HG02642 (cell line): ENCODE data around the gene GSC2.

Experiments
- ATAC-seq: cut with Tn5 transposase; IDR thresholded peaks from one replicate; pipeline ENCODE4 v1.9.1; 2021; ENCODE audit warnings: mild to moderate bottlenecking; ENCODE audit not compliant: unreplicated experiment, poor library complexity

Gene GSC2

GRCh38 chr22:19178657-19179496 is 28.8 kb upstream of the GSC2 start, which contains the start of gene SLC25A1:
SLC25A1 (minus strand) TSS chr22:19178736; CDS start chr22:19178673, 63 bp downstream.
- ATAC-seq: peak; percentile 73

- peak; percentile 45 for ATAC-seq
These were observed 28.1 kb upstream of the GSC2 start for GRCh38 chr22:19178065-19178656.

GRCh38 chr22:19177164-19178064 is 27.3 kb upstream of the GSC2 start:
- ATAC-seq: no peak

GRCh38 chr22:19176732-19177131 is 26.6 kb upstream of the GSC2 start:
- ATAC-seq: no peak

GRCh38 chr22:19176175-19176643 is 26.1 kb upstream of the GSC2 start:
- ATAC-seq: no peak

- ATAC-seq: no peak
These were observed 25.6 kb upstream of the GSC2 start for GRCh38 chr22:19175602-19176174.

DNA sequence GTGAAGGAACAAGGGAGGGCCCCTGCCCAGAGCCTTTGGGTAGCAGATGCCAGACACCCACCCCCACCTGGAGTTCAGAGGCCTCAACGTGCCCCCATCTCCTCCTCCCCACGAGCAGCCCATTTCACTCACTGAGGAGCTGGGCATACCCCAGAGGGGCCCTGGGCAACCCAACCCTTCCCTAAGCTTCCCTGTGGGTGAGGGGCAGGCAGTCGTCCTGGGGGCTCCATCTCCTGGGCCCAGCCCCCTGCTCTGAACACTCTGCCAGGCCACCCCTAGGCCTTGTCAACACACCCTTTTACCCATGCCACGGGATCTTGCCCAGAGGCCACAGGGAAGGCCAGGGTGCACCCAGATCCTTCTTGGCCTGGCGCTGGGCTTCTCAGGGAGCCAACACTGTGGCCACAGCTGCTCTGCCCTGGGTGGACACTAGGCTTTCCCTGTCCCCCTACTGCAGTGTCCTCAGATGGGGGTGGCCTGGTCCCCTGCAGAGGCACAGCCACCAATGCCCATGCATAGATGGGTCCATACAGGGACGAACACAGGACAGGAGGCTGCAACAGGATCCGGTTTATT is 25.0 kb upstream of the GSC2 start:
- ATAC-seq: no peak

DNA sequence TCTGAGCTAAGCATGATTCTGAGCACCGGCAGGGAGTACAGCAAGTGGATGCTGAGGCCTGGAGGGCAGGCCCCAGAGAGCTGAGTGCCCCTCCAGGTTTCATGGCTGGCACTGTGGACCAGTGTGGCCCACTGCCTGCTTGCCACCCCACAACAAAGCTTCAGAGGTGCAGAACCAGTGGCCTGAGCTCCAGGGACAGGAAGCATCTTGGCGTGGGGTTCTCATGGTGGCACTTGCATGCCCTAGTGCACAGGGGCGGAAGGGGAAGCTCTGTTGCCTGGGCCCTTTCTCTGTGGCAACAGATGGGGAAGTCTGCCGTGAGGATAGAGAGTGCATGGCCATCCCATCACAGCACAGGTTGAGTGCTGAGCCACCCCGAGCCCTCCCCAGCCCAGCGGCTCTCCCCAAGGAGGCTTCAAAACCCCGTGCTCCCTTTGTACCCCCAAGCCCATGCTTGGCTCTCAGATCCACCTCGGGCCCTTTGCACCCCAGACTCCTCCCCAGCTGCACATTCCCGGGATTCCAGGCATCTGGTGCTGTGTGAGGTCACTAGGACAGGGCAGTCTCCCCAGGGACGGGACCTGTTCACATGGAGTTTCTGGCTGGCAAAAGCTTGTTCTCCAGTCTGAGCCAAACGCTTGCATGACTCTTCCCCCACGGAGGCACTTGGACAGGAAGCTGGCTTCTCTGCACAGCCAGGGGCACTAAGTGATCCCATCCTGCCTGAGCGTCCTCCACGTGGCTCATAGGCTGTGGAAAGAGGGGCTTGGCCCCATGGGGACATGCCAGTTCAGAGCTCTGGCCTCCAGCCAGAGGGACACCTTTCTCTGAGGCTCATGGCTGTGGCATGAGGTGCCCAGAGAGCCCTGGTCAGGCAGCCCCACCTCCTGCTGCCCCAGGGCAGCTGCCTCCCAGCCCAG is 24.3 kb upstream of the GSC2 start:
- no peak for ATAC-seq

DNA sequence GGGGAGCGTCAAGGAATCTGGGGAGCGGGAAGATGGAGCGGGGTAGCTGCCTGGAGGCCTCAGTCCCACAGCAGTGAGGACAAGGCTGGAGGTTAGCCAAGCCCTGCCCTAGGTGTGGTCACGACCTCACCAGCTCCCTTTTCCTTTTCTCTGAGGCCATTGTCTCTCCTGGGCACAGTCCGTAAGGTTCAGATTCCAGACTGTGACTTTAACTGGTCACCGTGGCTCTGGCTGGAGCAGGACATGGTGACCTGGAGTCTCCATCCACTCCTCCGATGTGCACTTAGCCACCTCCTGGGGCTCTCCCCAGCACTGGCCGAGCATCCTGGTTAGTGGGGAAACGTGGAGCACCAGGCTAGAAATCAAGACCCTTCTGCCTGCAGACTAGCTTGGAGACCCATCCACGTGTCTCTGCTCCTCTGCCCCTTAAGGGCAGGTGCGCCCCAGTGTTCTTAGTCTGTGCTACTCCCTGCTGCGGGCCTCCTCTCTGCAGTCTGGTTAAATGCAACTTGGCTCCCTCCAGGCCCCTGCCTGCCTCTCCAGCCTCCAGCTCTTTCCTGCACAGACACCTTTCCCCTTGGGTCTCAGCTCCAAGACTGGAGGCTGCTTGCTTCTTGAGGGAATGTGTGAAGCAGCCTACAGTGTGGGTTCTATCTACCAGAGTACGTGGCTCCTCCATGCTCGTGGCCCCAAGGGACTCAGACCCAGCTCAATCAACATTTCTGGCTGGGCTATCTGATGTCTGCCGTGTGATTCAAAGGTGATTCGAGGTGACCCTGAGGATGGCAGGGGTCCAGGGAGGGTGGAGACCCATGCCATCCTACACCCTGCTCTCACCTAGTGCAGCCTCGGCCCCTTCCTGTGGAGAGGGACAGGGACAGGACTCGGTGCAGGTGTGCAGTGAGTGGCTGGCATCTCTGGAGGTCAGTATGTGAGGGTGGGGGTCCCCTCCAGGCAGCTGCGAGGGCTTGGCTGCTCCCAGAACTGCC is 23.2 kb upstream of the GSC2 start:
- ATAC-seq: no peak

DNA sequence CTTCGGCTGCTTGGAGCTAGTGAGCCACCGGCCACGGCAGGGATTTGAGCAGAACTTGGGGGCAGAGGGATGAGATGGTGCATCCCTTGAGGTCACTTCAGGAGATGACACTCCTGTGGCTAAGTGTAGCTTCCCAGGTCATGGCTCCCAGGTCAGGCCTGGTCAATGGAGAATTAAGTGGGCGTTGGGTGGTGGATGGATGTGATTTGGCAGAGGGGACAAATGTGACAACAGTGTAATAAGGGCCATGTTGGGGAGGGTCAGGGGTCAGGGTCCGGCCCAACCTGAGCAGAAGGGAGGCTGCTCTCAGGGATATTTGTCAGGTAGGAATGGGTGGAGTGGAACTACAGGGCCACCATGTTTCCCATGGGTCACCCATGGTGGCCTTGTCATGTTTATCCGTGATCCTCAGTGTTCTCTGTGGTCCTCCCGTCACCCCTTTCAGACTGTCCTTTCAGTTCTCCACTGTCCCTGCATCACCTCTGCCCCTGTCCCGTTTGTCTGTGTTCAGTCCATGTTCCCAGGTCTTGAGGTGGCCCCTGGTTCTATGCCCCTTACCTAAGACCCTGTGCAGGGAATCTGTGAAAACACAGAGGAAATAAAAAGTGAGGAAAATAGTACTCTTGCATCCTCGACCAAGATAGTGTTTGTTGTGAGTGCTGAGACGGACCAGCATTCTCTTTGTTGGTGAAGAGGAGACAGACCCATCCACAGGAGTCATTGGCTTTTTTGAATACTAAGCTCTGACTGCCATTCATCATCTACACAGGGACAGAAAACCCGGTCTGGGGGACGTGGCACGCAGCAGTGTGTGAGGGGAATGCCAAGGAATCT is 22.3 kb upstream of the GSC2 start:
- no peak for ATAC-seq

DNA sequence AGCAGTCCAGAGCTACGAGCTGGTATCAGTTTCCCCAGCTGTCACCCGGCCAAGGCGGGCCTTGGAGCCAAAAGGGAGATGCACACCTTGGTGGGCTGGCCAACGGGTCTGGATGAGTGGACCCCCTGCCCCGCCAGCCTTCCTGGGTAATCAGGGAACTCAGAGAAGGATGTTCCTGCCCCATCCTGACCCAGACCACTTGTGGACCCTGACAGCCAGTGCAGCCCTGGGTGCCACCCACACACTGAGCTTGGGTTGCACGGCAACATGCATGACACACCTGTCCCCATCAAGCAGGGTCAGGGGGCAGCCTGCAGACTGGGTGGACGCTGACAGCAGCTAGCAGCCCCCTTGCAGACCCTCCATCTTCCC is 19.8 kb upstream of the GSC2 start:
- no peak for ATAC-seq

DNA sequence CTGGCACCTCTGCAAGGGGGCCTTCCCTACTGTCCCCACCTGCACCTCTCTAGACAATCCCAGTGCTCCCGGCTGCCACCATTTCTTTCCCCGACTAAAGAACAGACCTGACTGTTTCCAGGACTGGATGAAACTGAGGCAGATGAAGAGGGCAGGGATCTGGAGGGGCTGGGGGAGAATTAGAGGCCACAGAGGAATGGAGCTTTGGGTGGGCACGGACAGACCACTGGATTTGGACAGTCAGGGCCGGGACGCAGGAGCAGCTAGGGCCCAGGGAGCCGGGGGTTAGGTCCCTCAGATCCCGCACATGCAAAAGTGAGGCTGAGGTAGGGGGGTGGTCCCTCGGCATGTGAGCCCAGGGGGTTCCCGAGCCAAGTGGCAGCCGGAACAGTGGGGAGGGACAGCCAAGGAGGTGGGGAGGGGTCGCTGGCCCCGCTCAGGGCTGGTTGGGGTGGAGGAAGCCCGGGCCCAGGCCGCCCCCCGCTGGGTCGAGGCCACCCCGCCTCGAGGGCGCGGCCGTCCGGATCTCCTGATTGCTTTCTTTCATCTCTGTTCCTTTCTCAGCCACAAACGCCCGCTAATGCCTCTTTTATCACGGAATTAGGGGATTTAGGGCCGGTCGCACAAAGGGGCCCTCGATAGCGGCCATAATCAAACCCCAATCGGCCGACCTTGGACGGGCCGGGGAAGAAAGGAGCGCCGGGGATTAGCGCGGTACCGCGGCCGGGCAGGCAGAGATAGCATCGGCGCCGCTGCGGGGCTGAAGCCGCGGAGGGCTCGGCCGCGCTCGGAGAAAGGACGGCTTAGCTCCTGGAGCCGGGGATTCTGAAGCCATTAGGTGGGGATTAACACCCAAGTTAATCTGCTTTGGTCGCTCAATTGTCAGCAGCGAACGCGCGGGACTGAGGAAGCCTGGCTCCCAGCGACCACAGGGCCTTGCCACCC is 19.2 kb upstream of the GSC2 start:
- no peak for ATAC-seq

DNA sequence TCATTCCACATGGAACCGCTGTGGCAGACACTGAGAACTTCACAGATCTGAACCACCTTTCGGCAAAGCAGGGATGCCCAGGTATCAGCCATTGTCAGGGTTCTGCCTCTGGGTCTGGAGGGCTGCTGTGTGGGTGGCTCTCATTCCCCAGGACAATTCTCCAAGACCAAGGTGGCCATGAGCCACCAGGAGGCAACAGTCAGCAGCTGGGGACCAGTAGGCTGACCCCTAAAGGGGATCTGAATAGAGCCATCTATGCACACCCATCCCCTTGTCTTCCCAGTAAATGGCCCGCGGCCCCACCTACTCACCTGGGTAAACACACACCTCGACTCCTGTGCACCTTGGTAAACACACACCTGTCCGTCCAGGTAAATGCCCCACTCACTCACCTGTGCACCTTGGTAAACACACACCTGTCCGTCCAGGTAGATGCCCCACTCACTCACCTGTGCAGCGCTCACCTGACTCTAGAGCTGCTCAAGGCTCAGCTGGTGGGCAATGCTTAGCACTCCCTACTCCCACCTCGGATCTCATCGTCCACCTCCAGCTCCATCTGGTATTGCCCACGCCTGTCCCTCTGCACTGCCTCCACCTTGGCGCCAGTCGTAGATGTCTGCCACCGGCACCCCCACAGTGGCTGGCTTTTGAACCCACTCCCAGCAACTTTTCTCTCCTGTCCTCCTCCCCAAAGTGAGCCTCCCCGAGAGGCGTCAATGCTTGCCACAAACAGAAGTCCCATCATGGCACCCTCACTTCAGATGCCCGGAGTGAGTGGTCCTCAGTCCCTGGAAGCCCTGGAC is 18.2 kb upstream of the GSC2 start:
- ATAC-seq: no peak

DNA sequence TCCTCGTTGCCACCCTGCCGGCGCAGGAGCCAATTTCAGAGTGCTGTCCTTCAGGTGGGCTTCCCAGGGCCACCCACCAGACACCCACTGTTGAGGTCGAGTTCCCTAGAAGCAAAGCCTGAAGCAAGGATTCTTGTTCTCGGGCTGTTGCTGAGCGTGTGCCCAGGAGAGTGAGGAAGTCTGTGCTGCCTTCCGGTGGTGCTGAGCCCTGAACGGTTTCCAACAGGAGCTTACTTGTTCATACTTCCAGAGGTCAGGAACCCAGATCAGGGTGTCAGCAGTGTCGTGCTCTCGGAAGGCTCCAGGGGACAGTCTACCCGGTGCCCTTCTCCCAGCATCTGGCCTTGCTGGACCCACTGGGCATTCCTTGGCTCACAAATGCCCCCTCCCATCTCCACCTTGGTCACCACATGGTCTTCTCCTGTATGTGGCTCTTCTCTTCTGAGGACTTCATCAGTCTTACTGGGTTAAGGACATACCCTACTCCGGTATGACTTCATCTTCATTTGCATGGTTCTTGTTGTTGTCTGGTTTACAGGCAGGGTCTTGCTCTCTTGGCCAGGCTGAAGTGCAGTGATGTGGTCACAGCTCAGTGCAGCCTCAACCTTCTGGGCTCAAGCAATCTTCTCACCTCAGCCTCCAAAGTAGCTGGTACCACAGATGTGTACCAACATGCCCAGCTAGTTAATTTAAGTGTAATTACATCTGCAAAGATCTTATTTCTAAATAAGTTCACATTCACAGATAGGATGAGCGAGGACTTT is 17.2 kb upstream of the GSC2 start:
- no peak for ATAC-seq
